Naive thymus-derived CD4-positive, alpha-beta T cell (primary cell): ENCODE results near the gene GLE1. TPM values are rescaled to one million over a fixed set of nuclear protein-coding genes. Genes with fewer than 3 reads are reported as not detected.
"Not testable (repeated sequence)": the region's sequence is repeated elsewhere in the genome, so short reads cannot be mapped to it uniquely, and the experiment has no call there.

ENCODE experiments used
- ATAC-seq: fragments of 150-1000 bp; cut with Tn5 transposase; 2 replicates; pipeline ENCODE4 v1.10.0; 2021; ENCODE audit warnings: mild to moderate bottlenecking, moderate library complexity
- CTCF ChIA-PET: fragments of 350-600 bp; sonication (Branson Sonifier 250); formaldehyde crosslinking; loops from one replicate; lab custom pipeline; 2021; ENCODE audit warnings: antibody characterized with exemption; lab: Charles Lee
- POLR2A ChIA-PET: fragments of 350-600 bp; sonication (Branson Sonifier 250); formaldehyde crosslinking; loops from one replicate; lab custom pipeline; 2021; ENCODE audit warnings: antibody characterized with exemption, inconsistent platforms; lab: Charles Lee
- DNase-seq, 9 donors: peaks; one replicate each; pipeline versions ENCODE4 v3.0.0 to v3.0.0-alpha.2; 2020 to 2022; ENCODE audit warnings: mixed read lengths in 1 of 9
- H3K27ac ChIP-seq: one replicate; pipeline ENCODE4 v1.7.0; 2013; ENCODE audit warnings: mild to moderate bottlenecking, low read depth, low read length, moderate library complexity
- H3K27me3 ChIP-seq, 2 donors: one replicate each; pipeline ENCODE4 v1.7.0; 2013; ENCODE audit warnings: low read length in 2 of 2, mild to moderate bottlenecking in 2 of 2, moderate library complexity in 2 of 2; ENCODE audit not compliant: control insufficient read depth in 2 of 2, insufficient read depth in 2 of 2
- H3K36me3 ChIP-seq, 3 experiments: 1 replicate in 2 of 3; 2 replicates in 1 of 3; pipeline ENCODE4 v1.7.0; 2013; ENCODE audit warnings: low read length in 3 of 3, mild to moderate bottlenecking in 3 of 3, moderate library complexity in 1 of 3; ENCODE audit not compliant: insufficient read depth in 3 of 3, control insufficient read depth in 2 of 3
- H3K4me1 ChIP-seq, 2 donors: one replicate each; pipeline ENCODE4 v1.7.0; 2013; ENCODE audit warnings: low read length in 2 of 2, mild to moderate bottlenecking in 2 of 2, moderate library complexity in 1 of 2; ENCODE audit not compliant: control insufficient read depth in 2 of 2, insufficient read depth in 2 of 2
- H3K4me3 ChIP-seq: 2 replicates; pipeline ENCODE4 v1.7.0; 2013; ENCODE audit warnings: mild to moderate bottlenecking, low read length
- H3K9me3 ChIP-seq, 3 experiments: 1 replicate in 2 of 3; 2 replicates in 1 of 3; pipeline ENCODE4 v1.7.0; 2013; ENCODE audit warnings: low read length in 3 of 3; ENCODE audit not compliant: control insufficient read depth in 2 of 3
- H3K27ac Mint-ChIP-seq, 9 donors: one replicate each; pipeline ENCODE4 v1.8.0; 2020 to 2022; ENCODE audit warnings: mixed read lengths in 9 of 9, mild to moderate bottlenecking in 8 of 9, moderate library complexity in 5 of 9, inconsistent platforms in 2 of 9
- H3K27me3 Mint-ChIP-seq, 5 donors: one replicate each; pipeline ENCODE4 v1.8.0; 2021 to 2022; ENCODE audit warnings: mixed read lengths in 5 of 5, mild to moderate bottlenecking in 1 of 5
- H3K36me3 Mint-ChIP-seq, 5 donors: one replicate each; pipeline ENCODE4 v1.8.0; 2020 to 2022; ENCODE audit warnings: mixed read lengths in 5 of 5, mild to moderate bottlenecking in 3 of 5, inconsistent platforms in 1 of 5
- H3K4me1 Mint-ChIP-seq, 7 donors: one replicate each; pipeline ENCODE4 v1.8.0; 2020 to 2022; ENCODE audit warnings: mixed read lengths in 7 of 7, mild to moderate bottlenecking in 3 of 7, inconsistent platforms in 1 of 7
- H3K4me3 Mint-ChIP-seq, 10 donors: one replicate each; pipeline ENCODE4 v1.8.0; 2020 to 2022; ENCODE audit warnings: mild to moderate bottlenecking in 10 of 10, mixed read lengths in 10 of 10, moderate library complexity in 6 of 10, inconsistent platforms in 2 of 10
- H3K9me3 Mint-ChIP-seq, 11 donors: one replicate each; pipeline ENCODE4 v1.8.0; 2020 to 2022; ENCODE audit warnings: mixed read lengths in 11 of 11, mild to moderate bottlenecking in 4 of 11, inconsistent platforms in 1 of 11, moderate library complexity in 1 of 11
- intact Hi-C, 2 donors: fragments of 100-400 bp; cut with micrococcal nuclease; formaldehyde crosslinking; loops; one replicate each; pipeline ENCODE4 v1.15.1; 2023
- polyA plus RNA-seq, 2 donors: library from polyadenylated mRNA; unstranded; fragments of 300-500 nt; fragmentation: Illumina TruSeq; gene quantifications; one replicate each; pipeline ENCODE4 v1.2.3, GENCODE V29; 2021
- total RNA-seq, 6 experiments: library from RNA in 5 of 6; stranded (reverse) in 5 of 6; gene quantifications; 1 replicate in 5 of 6; 2 replicates in 1 of 6; pipeline ENCODE4 v1.2.3 and lab custom pipeline; 2021 to 2026

The GLE1 gene
- total and polyA plus RNA-seq, 7 experiments from 2014 or later = 14.2 to 46.5 (median 30.5) TPM

GRCh38 chr9:128498911-128499310, 5.6 kb upstream of the GLE1 start:
- H3K27ac ChIP-seq = no peak overlapping the region
- no peak for DNase-seq
- no peak for ATAC-seq
- Mint-ChIP-seq H3K36me3 (peaks cover 0 to 31% (median 10%) of the 10 kb centered on the region in 5 donors), H3K4me1 (peaks cover 6 to 23% (median 18%) of the 10 kb centered on the region in 7 donors), H3K4me3 (no peak overlapping the region), H3K27ac (no peak overlapping the region), H3K27me3 (no peaks in the 10 kb centered on the region), H3K9me3 (no peaks in the 10 kb centered on the region)
- intact Hi-C loops = no loop called here
- H3K9me3 ChIP-seq = no peaks in the 10 kb centered on the region
- peaks cover 0 to 69% (median 3%) of the 10 kb centered on the region in 3 experiments for H3K36me3 ChIP-seq
- POLR2A ChIA-PET = no interaction called here
- peaks cover 0 to 2% of the 10 kb centered on the region in 2 donors for H3K4me1 ChIP-seq
- H3K4me3 ChIP-seq = no peak overlapping the region
- no peaks in the 10 kb centered on the region for H3K27me3 ChIP-seq
- CTCF ChIA-PET = no interaction called here

GRCh38 chr9:128499920-128500319, 4.6 kb upstream of the GLE1 start:
- H3K4me1 Mint-ChIP-seq = peaks cover 6 to 17% (median 11%) of the 10 kb centered on the region in 7 donors
- H3K9me3 Mint-ChIP-seq = no peaks in the 10 kb centered on the region
- ChIA-PET CTCF (no interaction called here), POLR2A (interaction anchor here (0.8 kb wide), 1 partner anchor 9 kb away, joined by 4 read pairs; no protein-coding TSS in a partner anchor)
- H3K27ac Mint-ChIP-seq = peak overlapping the region in 4 of 9 donors; percentile 38 to 54 (median 46)
- no peaks in the 10 kb centered on the region for H3K9me3 ChIP-seq
- no peak for DNase-seq
- H3K4me1 ChIP-seq = peaks cover 0 to 4% of the 10 kb centered on the region in 2 donors
- H3K27ac ChIP-seq = no peak overlapping the region
- H3K4me3 Mint-ChIP-seq = no peak overlapping the region
- no peaks in the 10 kb centered on the region for H3K27me3 Mint-ChIP-seq
- ATAC-seq = no peak
- H3K4me3 ChIP-seq = no peak overlapping the region
- intact Hi-C loops = loop anchor here (5.0 kb wide), 2 partner anchors 128 to 138 kb away; partner anchors contain the start of gene URM1 (in 1 of the 2)
- H3K36me3 Mint-ChIP-seq = peaks cover 0 to 31% (median 10%) of the 10 kb centered on the region in 5 donors
- H3K27me3 ChIP-seq = no peaks in the 10 kb centered on the region
- peaks cover 0 to 63% (median 3%) of the 10 kb centered on the region in 3 experiments for H3K36me3 ChIP-seq

GRCh38 chr9:128503415-128503825, 1.1 kb upstream of the GLE1 start:
- peaks cover 0 to 28% (median 22%) of the 10 kb centered on the region in 7 donors for H3K4me1 Mint-ChIP-seq
- H3K27me3 Mint-ChIP-seq, ATAC-seq, H3K4me3 ChIP-seq, H3K9me3 Mint-ChIP-seq, H3K27ac ChIP-seq, DNase-seq, CTCF ChIA-PET, H3K27me3 ChIP-seq, H3K9me3 ChIP-seq: not testable (repeated sequence)
- peaks cover 0 to 36% (median 0%) of the 10 kb centered on the region in 3 experiments for H3K36me3 ChIP-seq
- peaks cover 8 to 11% of the 10 kb centered on the region in 2 donors for H3K4me1 ChIP-seq
- POLR2A ChIA-PET = interaction anchor here (3.6 kb wide), 1 partner anchor 49 kb away, joined by 38 read pairs; the partner anchor contains the start of gene SPTAN1
- H3K27ac Mint-ChIP-seq = peak overlapping the region in 5 of 9 donors; percentile 43 to 94 (median 79)
- H3K36me3 Mint-ChIP-seq = peaks cover 0 to 25% (median 6%) of the 10 kb centered on the region in 5 donors
- peak overlapping the region; percentile 68 to 100 (median 98) for H3K4me3 Mint-ChIP-seq
- intact Hi-C loops = loop anchor here (5.0 kb wide), 2 partner anchors 131 to 141 kb away; partner anchors contain the start of gene URM1 (in 1 of the 2)

GRCh38 chr9:128503870-128504269, 649 bp upstream of the GLE1 start:
- Mint-ChIP-seq H3K9me3 (no peaks in the 10 kb centered on the region), H3K27me3 (no peaks in the 10 kb centered on the region), H3K36me3 (peaks cover 0 to 25% (median 10%) of the 10 kb centered on the region in 5 donors), H3K4me1 (peaks cover 0 to 32% (median 26%) of the 10 kb centered on the region in 7 donors), H3K4me3 (peak overlapping the region; percentile 68 to 100 (median 98)), H3K27ac (peak overlapping the region in 8 of 9 donors; percentile 43 to 96 (median 82))
- no peaks in the 10 kb centered on the region for H3K27me3 ChIP-seq
- peaks cover 0 to 36% (median 0%) of the 10 kb centered on the region in 3 experiments for H3K36me3 ChIP-seq
- H3K27ac ChIP-seq = peak overlapping the region; percentile 92
- CTCF ChIA-PET = no interaction called here
- H3K4me3 ChIP-seq = no peak overlapping the region
- DNase-seq (no peak), ATAC-seq (no peak)
- H3K4me1 ChIP-seq = peaks cover 8 to 11% of the 10 kb centered on the region in 2 donors
- intact Hi-C loops = loop anchor here (1.0 to 5.0 kb wide), 10 partner anchors 48 to 267 kb away; partner anchors contain the start of genes ODF2 (in 2 of the 2), SPTAN1 (in 2 of the 2), COQ4 (in 1 of the 2) and GOLGA2 (in 1 of the 2)
- no peaks in the 10 kb centered on the region for H3K9me3 ChIP-seq
- POLR2A ChIA-PET = interaction anchor here (3.6 kb wide), 1 partner anchor 48 kb away, joined by 38 read pairs; the partner anchor contains the start of gene SPTAN1

- intact Hi-C loops = loop anchor here (1.0 to 2.0 kb wide), 4 partner anchors 47 to 265 kb away; partner anchors contain the start of genes SPTAN1 (in 1 of the 2) and ZER1 (in 1 of the 2)
- CTCF ChIA-PET = interaction anchor here (1.0 kb wide), 1 partner anchor 179 kb away, joined by 4 read pairs; no protein-coding TSS in a partner anchor
These were observed 871 bp downstream of the GLE1 start for GRCh38 chr9:128505414-128505765.

GRCh38 chr9:128505906-128506305, 1.4 kb downstream of the GLE1 start:
- Mint-ChIP-seq H3K4me1 (peaks cover 0 to 38% (median 34%) of the 10 kb centered on the region in 7 donors), H3K4me3 (peak overlapping the region in 9 of 10 donors; percentile 92 to 100 (median 99)), H3K36me3 (peaks cover 0 to 21% (median 14%) of the 10 kb centered on the region in 5 donors), H3K27ac (peak overlapping the region in 3 of 9 donors; percentile 94 to 100 (median 96))
- ATAC-seq, H3K27me3 ChIP-seq, H3K9me3 ChIP-seq, H3K9me3 Mint-ChIP-seq, H3K27me3 Mint-ChIP-seq, H3K4me3 ChIP-seq, CTCF ChIA-PET, DNase-seq: not testable (repeated sequence)
- Histone ChIP-seq H3K4me1 (peaks cover 8 to 11% of the 10 kb centered on the region in 2 donors), H3K27ac (peak overlapping the region; percentile 92), H3K36me3 (peaks cover 0 to 31% (median 0%) of the 10 kb centered on the region in 3 experiments)
- intact Hi-C loops = loop anchor here (1.0 to 2.0 kb wide), 4 partner anchors 47 to 265 kb away; partner anchors contain the start of genes SPTAN1 (in 1 of the 2) and ZER1 (in 1 of the 2)
- POLR2A ChIA-PET = interaction anchor here (0.7 to 3.6 kb wide), 6 partner anchors 46 to 226 kb away, joined by 3 to 38 read pairs (median 4); partner anchors contain the start of genes SPTAN1 and ZDHHC12

More at GRCh38 chr9:128505414-128505765, 871 bp downstream of the GLE1 start:
- H3K9me3 Mint-ChIP-seq = no peaks in the 10 kb centered on the region
- Histone ChIP-seq H3K4me3 (peak overlapping the region; percentile 97), H3K9me3 (no peaks in the 10 kb centered on the region), H3K4me1 (peaks cover 8 to 11% of the 10 kb centered on the region in 2 donors), H3K36me3 (peaks cover 0 to 35% (median 0%) of the 10 kb centered on the region in 3 experiments), H3K27me3 (no peaks in the 10 kb centered on the region), H3K27ac (peak overlapping the region; percentile 92)
- H3K4me3 Mint-ChIP-seq = peak overlapping the region; percentile 92 to 100 (median 99)
- peaks cover 0 to 26% (median 16%) of the 10 kb centered on the region in 5 donors for H3K36me3 Mint-ChIP-seq
- POLR2A ChIA-PET = interaction anchor here (0.7 to 3.6 kb wide), 14 partner anchors 9 to 219 kb away, joined by 3 to 38 read pairs (median 4); partner anchors contain the start of genes COQ4, ODF2, SPTAN1 and URM1
- H3K27me3 Mint-ChIP-seq = no peaks in the 10 kb centered on the region
- no peak for ATAC-seq
- peaks cover 0 to 38% (median 34%) of the 10 kb centered on the region in 7 donors for H3K4me1 Mint-ChIP-seq
- DNase-seq = no peak
- H3K27ac Mint-ChIP-seq = peak overlapping the region; percentile 82 to 100 (median 99)
